ENCODE measurements around the gene KCNJ14. TPM values are rescaled to one million over a fixed set of nuclear protein-coding genes. Genes with fewer than 3 reads are reported as not detected.

The KCNJ14 gene
- polyA plus RNA-seq, 1 donor from 2014 or later = 1.1 TPM

DNA sequence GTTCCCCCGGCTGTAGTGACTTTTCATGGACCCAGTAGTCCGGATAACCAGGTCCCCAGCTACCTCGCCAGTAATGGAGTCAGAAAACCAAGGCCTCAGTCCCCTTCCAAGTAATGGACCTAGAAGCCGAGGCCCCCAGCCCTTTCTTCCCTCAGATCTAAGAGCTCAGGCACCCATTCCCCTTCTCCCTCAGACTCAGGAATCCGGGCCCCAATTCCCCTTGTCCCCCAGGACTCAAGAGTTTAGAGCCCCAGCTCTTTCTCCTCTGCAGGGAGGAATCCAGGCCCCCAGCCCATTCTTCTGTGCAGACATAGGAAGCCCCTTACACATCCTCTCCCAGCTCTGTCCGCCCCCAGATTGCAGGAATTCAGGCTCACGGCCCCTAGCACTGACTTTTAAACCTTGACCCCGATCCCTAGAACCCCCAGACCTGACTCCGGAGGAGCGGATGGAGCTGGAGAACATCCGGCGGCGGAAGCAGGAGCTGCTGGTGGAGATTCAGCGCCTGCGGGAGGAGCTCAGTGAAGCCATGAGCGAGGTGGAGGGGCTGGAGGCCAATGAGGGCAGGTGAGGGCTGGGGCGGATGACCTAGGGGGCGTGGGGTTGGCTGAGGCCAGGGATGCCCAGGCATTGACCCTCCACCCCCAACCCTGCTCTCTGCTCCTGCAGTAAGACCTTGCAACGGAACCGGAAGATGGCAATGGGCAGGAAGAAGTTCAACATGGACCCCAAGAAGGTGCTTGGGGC, 14.7 kb downstream of the KCNJ14 start:
- Histone ChIP-seq H2AFZ (ENCODE audit: low read depth, low read length) (peak overlapping the region; percentile 73), H3K9me2 (ENCODE audit: insufficient read depth, low read length) (no peaks in the 10 kb centered on the region), H3K4me3 (ENCODE audit: low read length) (peak overlapping the region; percentile 96), H4K20me1 (ENCODE audit: insufficient read depth) (peaks cover 6% of the 10 kb centered on the region), H3K9ac (ENCODE audit: low read length) (peak overlapping the region; percentile 99), H3F3A (ENCODE audit: insufficient read depth, low read length, poor library complexity, severe bottlenecking) (no peaks in the 10 kb centered on the region), H3K9me3 (ENCODE audit: low read length) (no peaks in the 10 kb centered on the region), H3K27ac (ENCODE audit: low read length) (peak overlapping the region; percentile 97), H3K27me3 (ENCODE audit: insufficient read depth, low read depth, low read length) (no peaks in the 10 kb centered on the region), H3K79me2 (replicated peaks; ENCODE audit: insufficient read depth, low read length) (peaks cover 25% of the 10 kb centered on the region), H3K36me3 (ENCODE audit: insufficient read depth, low read length) (no peaks in the 10 kb centered on the region), H3K4me2 (ENCODE audit: low read length) (peak overlapping the region; percentile 44)
- TF ChIP-seq, protein P1, sequence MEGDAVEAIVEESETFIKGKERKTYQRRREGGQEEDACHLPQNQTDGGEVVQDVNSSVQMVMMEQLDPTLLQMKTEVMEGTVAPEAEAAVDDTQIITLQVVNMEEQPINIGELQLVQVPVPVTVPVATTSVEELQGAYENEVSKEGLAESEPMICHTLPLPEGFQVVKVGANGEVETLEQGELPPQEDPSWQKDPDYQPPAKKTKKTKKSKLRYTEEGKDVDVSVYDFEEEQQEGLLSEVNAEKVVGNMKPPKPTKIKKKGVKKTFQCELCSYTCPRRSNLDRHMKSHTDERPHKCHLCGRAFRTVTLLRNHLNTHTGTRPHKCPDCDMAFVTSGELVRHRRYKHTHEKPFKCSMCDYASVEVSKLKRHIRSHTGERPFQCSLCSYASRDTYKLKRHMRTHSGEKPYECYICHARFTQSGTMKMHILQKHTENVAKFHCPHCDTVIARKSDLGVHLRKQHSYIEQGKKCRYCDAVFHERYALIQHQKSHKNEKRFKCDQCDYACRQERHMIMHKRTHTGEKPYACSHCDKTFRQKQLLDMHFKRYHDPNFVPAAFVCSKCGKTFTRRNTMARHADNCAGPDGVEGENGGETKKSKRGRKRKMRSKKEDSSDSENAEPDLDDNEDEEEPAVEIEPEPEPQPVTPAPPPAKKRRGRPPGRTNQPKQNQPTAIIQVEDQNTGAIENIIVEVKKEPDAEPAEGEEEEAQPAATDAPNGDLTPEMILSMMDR (IDR thresholded peaks at IDR 0.05; ENCODE audit: poor library complexity, severe bottlenecking) = no peak
- TF ChIP-seq POLR2AphosphoS5 (IDR thresholded peaks at IDR 0.05) (no peak), TAF1 (IDR thresholded peaks at IDR 0.05; ENCODE audit: low read depth) (no peak), EP300 (conservative IDR thresholded peaks at IDR 0.05; ENCODE audit: poor library complexity, severe bottlenecking) (no peak), SMC3 (conservative IDR thresholded peaks at IDR 0.05; ENCODE audit: poor library complexity) (no peak), MXI1 (conservative IDR thresholded peaks at IDR 0.05; ENCODE audit: poor library complexity, severe bottlenecking) (no peak), RAD21 (conservative IDR thresholded peaks at IDR 0.05) (no peak), EZH2 (IDR thresholded peaks at IDR 0.05; ENCODE audit: borderline replicate concordance, insufficient read depth, low read length, poor library complexity, severe bottlenecking) (no peak)
- TF ChIP-seq, protein P2, sequence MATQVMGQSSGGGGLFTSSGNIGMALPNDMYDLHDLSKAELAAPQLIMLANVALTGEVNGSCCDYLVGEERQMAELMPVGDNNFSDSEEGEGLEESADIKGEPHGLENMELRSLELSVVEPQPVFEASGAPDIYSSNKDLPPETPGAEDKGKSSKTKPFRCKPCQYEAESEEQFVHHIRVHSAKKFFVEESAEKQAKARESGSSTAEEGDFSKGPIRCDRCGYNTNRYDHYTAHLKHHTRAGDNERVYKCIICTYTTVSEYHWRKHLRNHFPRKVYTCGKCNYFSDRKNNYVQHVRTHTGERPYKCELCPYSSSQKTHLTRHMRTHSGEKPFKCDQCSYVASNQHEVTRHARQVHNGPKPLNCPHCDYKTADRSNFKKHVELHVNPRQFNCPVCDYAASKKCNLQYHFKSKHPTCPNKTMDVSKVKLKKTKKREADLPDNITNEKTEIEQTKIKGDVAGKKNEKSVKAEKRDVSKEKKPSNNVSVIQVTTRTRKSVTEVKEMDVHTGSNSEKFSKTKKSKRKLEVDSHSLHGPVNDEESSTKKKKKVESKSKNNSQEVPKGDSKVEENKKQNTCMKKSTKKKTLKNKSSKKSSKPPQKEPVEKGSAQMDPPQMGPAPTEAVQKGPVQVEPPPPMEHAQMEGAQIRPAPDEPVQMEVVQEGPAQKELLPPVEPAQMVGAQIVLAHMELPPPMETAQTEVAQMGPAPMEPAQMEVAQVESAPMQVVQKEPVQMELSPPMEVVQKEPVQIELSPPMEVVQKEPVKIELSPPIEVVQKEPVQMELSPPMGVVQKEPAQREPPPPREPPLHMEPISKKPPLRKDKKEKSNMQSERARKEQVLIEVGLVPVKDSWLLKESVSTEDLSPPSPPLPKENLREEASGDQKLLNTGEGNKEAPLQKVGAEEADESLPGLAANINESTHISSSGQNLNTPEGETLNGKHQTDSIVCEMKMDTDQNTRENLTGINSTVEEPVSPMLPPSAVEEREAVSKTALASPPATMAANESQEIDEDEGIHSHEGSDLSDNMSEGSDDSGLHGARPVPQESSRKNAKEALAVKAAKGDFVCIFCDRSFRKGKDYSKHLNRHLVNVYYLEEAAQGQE (IDR thresholded peaks at IDR 0.05; ENCODE audit: borderline replicate concordance) = no peak

- Histone ChIP-seq H3K4me2 (ENCODE audit: low read length) (peak overlapping the region; percentile 44), H3K9ac (ENCODE audit: low read length) (no peak overlapping the region), H3K36me3 (ENCODE audit: insufficient read depth, low read length) (no peaks in the 10 kb centered on the region), H3K27me3 (ENCODE audit: insufficient read depth, low read depth, low read length) (no peaks in the 10 kb centered on the region), H3K4me3 (ENCODE audit: low read length) (peak overlapping the region; percentile 96), H3K79me2 (replicated peaks; ENCODE audit: insufficient read depth, low read length) (peaks cover 25% of the 10 kb centered on the region), H2AFZ (ENCODE audit: low read depth, low read length) (no peak overlapping the region), H3F3A (ENCODE audit: insufficient read depth, low read length, poor library complexity, severe bottlenecking) (no peaks in the 10 kb centered on the region), H4K20me1 (ENCODE audit: insufficient read depth) (peaks cover 6% of the 10 kb centered on the region), H3K9me2 (ENCODE audit: insufficient read depth, low read length) (no peaks in the 10 kb centered on the region), H3K9me3 (ENCODE audit: low read length) (no peaks in the 10 kb centered on the region), H3K27ac (ENCODE audit: low read length) (no peak overlapping the region)
- no peak for TF ChIP-seq TAF1 (IDR thresholded peaks at IDR 0.05; ENCODE audit: low read depth)
- TF ChIP-seq RAD21 (conservative IDR thresholded peaks at IDR 0.05) = no peak
- TF ChIP-seq EP300 (conservative IDR thresholded peaks at IDR 0.05; ENCODE audit: poor library complexity, severe bottlenecking) = no peak
- TF ChIP-seq, protein P2 (IDR thresholded peaks at IDR 0.05; ENCODE audit: borderline replicate concordance) = no peak
- TF ChIP-seq MXI1 (conservative IDR thresholded peaks at IDR 0.05; ENCODE audit: poor library complexity, severe bottlenecking) = no peak
- TF ChIP-seq, protein P1 (IDR thresholded peaks at IDR 0.05; ENCODE audit: poor library complexity, severe bottlenecking) = no peak
- TF ChIP-seq EZH2 (IDR thresholded peaks at IDR 0.05; ENCODE audit: borderline replicate concordance, insufficient read depth, low read length, poor library complexity, severe bottlenecking) = no peak
- no peak for TF ChIP-seq SMC3 (conservative IDR thresholded peaks at IDR 0.05; ENCODE audit: poor library complexity)
- no peak for TF ChIP-seq POLR2AphosphoS5 (IDR thresholded peaks at IDR 0.05)
These were observed 15.5 kb downstream of the KCNJ14 start for GRCh38 chr19:48470856-48471255.
